ENCODE data around the gene MACROD1. TPM values are rescaled to one million over a fixed set of nuclear protein-coding genes. Genes with fewer than 3 reads are reported as not detected.

The MACROD1 gene
- total RNA-seq, 1 experiment from 2014 or later: 36.9 TPM

DNA sequence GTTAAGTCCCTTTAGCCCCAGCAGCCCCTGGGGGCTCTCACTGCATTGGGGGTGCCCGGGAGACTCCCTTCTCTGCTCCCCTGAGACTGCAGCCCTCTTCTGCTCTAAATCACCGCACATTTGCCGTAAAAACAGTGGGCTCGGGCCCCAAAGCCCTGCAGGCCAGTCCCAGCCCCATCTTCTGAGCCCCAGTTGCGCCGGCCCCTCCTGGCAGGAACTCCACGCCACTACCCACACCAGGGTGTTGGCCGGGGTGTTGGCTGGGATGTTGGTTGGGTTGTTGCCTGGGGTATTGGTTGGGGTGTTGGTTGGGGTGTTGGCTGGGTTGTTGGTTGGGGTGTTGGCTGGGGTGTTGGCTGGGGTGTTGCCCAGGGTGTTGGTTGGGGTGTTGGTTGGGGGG is 156.2 kb downstream of the MACROD1 start:
- TF ChIP-seq FOXP1 (CRISPR knock-in tag; IDR thresholded peaks at IDR 0.05; ENCODE audit: borderline replicate concordance): no peak
- TF ChIP-seq ATF6 (CRISPR knock-in tag; IDR thresholded peaks at IDR 0.05): no peak
- TF ChIP-seq E2F1 (CRISPR knock-in tag; IDR thresholded peaks at IDR 0.05): no peak
- TF ChIP-seq ZNF232 (CRISPR knock-in tag; IDR thresholded peaks at IDR 0.05): no peak
- TF ChIP-seq PRDM15 (CRISPR knock-in tag; IDR thresholded peaks at IDR 0.05): no peak
- TF ChIP-seq CDX4 (CRISPR knock-in tag; IDR thresholded peaks at IDR 0.05; ENCODE audit: borderline replicate concordance): no peak
- TF ChIP-seq CREM (CRISPR knock-in tag; IDR thresholded peaks at IDR 0.05): no peak
- TF ChIP-seq, protein P1, sequence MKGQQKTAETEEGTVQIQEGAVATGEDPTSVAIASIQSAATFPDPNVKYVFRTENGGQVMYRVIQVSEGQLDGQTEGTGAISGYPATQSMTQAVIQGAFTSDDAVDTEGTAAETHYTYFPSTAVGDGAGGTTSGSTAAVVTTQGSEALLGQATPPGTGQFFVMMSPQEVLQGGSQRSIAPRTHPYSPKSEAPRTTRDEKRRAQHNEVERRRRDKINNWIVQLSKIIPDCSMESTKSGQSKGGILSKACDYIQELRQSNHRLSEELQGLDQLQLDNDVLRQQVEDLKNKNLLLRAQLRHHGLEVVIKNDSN (CRISPR knock-in tag; IDR thresholded peaks at IDR 0.05): no peak
- TF ChIP-seq ETV6 (CRISPR knock-in tag; IDR thresholded peaks at IDR 0.05): no peak
- TF ChIP-seq CREB1 (CRISPR knock-in tag; IDR thresholded peaks at IDR 0.05): no peak
- no peak for TF ChIP-seq MXD4 (CRISPR knock-in tag; IDR thresholded peaks at IDR 0.05; ENCODE audit: borderline replicate concordance)
- no peak for TF ChIP-seq JUN (CRISPR knock-in tag; IDR thresholded peaks at IDR 0.05)
- no peak for TF ChIP-seq SP1 (CRISPR knock-in tag; conservative IDR thresholded peaks at IDR 0.05)
- TF ChIP-seq IRF2 (CRISPR knock-in tag; IDR thresholded peaks at IDR 0.05; ENCODE audit: borderline replicate concordance, low read depth): no peak
- H3K36me3 Mint-ChIP-seq: peaks cover 8% of the 10 kb centered on the region
- DNase-seq (ENCODE audit: low spot score) (no peak), ATAC-seq (no peak)
- CTCF ChIA-PET: interaction anchor here (0.8 to 1.3 kb wide), 2 partner anchors 10 to 16 kb away, joined by 3 to 9 read pairs; no protein-coding TSS in a partner anchor
- H3K9me3 Mint-ChIP-seq: peaks cover 14% of the 10 kb centered on the region
- POLR2A ChIA-PET: no interaction called here
- no peak overlapping the region for H3K27ac Mint-ChIP-seq
- H3K4me3 Mint-ChIP-seq: no peak overlapping the region
- peaks cover 15% of the 10 kb centered on the region for H3K4me1 Mint-ChIP-seq
- H3K27me3 Mint-ChIP-seq (ENCODE audit: low read depth): peaks cover 100% of the 10 kb centered on the region

GRCh38 chr11:64008914-64009633 is 156.8 kb downstream of the MACROD1 start:
- CTCF ChIA-PET: interaction anchor here (0.5 to 2.9 kb wide), 5 partner anchors 7 to 179 kb away, joined by 3 to 11 read pairs (median 5); no protein-coding TSS in a partner anchor
- peaks cover 16% of the 10 kb centered on the region for H3K4me1 Mint-ChIP-seq
- ATAC-seq: no peak
- TF ChIP-seq RORB (CRISPR knock-in tag; IDR thresholded peaks at IDR 0.05): no peak
- H3K27me3 Mint-ChIP-seq (ENCODE audit: low read depth): peaks cover 100% of the 10 kb centered on the region
- H3K27ac Mint-ChIP-seq: no peak overlapping the region
- peaks cover 8% of the 10 kb centered on the region for H3K36me3 Mint-ChIP-seq
- peaks cover 14% of the 10 kb centered on the region for H3K9me3 Mint-ChIP-seq
- DNase-seq (ENCODE audit: low spot score): no peak
- POLR2A ChIA-PET: interaction anchor here (0.6 kb wide), 1 partner anchor 221 kb away, joined by 3 read pairs; the partner anchor contains the start of gene DNAJC4
- no peak overlapping the region for H3K4me3 Mint-ChIP-seq

All from WTC11 (cell line).